ENCODE measurements around the gene KCNJ9.

Gene KCNJ9

DNA sequence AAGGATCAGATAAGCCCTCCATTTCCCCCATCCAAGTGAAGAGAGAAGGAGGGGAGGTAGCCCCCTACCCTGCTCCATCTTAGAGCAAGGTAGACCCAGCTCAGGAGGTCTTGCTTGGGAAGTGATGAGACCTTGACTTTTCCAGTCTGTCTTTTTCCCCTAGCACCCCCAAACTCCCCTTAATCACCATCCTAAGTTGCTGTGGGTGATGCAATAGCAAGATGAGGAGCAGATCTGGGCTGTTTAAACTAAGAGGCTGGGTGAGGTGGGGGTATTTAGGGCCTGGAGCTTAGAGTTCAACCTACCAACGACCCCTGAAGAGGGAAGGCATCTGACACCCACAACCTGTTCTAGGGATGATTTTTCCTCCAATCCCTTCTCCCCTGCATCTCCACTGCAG lies 36.0 kb downstream of the KCNJ9 start:
- DNase-seq = no peak
- Histone ChIP-seq H3K36me3 (replicated peaks) (no peaks in the 10 kb centered on the region), H3K4me3 (ENCODE audit: low read depth, low read length) (no peak overlapping the region), H3K27ac (no peak overlapping the region), H3K27me3 (replicated peaks) (peaks cover 36% of the 10 kb centered on the region)
- in situ Hi-C loops (cut with HindIII; ENCODE audit: low pct_ligation_motif_present, low sequenced_read_pairs) = no loop called here
- TF ChIP-seq, protein P1, sequence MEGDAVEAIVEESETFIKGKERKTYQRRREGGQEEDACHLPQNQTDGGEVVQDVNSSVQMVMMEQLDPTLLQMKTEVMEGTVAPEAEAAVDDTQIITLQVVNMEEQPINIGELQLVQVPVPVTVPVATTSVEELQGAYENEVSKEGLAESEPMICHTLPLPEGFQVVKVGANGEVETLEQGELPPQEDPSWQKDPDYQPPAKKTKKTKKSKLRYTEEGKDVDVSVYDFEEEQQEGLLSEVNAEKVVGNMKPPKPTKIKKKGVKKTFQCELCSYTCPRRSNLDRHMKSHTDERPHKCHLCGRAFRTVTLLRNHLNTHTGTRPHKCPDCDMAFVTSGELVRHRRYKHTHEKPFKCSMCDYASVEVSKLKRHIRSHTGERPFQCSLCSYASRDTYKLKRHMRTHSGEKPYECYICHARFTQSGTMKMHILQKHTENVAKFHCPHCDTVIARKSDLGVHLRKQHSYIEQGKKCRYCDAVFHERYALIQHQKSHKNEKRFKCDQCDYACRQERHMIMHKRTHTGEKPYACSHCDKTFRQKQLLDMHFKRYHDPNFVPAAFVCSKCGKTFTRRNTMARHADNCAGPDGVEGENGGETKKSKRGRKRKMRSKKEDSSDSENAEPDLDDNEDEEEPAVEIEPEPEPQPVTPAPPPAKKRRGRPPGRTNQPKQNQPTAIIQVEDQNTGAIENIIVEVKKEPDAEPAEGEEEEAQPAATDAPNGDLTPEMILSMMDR (IDR thresholded peaks at IDR 0.05; ENCODE audit: low read depth, low read length, missing control alignments) = no peak

DNA sequence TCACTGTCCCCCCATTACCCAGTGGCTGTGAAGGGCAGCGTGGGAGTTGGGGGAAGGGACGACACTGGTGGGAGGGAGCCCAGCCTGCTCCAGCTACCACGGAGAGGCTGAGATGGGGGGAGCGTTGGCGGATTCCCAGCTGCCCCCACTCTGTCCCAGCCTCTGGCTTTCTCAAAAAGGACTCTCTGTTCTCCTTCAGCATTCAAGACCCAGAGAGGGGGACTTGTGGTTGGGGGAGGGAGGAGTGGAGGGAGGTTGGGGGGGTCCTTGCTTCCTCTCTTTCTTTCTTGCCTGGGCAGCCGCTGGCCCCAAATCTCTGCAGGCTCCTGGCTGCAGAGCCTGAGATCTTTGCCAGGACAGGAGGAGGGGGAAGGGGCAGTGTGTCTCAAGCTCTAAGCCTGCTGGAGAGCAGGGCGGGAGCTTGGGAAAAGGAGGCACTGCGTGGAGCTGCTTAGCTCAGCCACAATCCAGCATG lies 36.4 kb downstream of the KCNJ9 start:
- TF ChIP-seq, protein P1 (IDR thresholded peaks at IDR 0.05; ENCODE audit: low read depth, low read length, missing control alignments) = no peak
- no peak for DNase-seq
- in situ Hi-C loops (cut with HindIII; ENCODE audit: low pct_ligation_motif_present, low sequenced_read_pairs) = no loop called here

DNA sequence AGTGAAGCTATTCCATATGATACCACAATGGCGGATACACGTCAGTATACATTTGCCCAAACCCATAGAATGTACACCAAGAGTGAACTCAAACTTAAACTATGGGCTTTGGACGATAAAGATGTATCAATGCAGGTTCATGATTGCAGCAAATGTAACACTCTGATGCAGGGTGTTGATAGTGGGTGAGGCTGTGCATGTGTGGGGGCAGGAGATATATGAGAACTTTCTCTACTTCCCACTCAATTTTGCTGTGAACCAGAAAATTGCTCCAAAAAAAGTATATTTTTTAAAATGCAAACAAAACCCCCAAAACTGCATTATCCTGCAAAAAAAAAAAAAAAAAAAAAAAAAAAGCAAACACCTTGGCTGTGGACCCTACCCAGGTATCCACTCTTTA lies 37.6 kb downstream of the KCNJ9 start:
- no peaks in the 10 kb centered on the region for H3K36me3 ChIP-seq (replicated peaks)
- H3K27ac ChIP-seq = no peak overlapping the region
- H3K27me3 ChIP-seq (replicated peaks) = peaks cover 32% of the 10 kb centered on the region
- DNase-seq = no peak
- H3K4me3 ChIP-seq (ENCODE audit: low read depth, low read length) = no peak overlapping the region
- in situ Hi-C loops (cut with HindIII; ENCODE audit: low pct_ligation_motif_present, low sequenced_read_pairs) = no loop called here
- TF ChIP-seq, protein P1 (IDR thresholded peaks at IDR 0.05; ENCODE audit: low read depth, low read length, missing control alignments) = no peak

More for the DNA sequence above, 36.4 kb downstream of the KCNJ9 start:
- Histone ChIP-seq H3K27ac (no peak overlapping the region), H3K27me3 (replicated peaks) (peaks cover 36% of the 10 kb centered on the region), H3K4me3 (ENCODE audit: low read depth, low read length) (no peak overlapping the region), H3K36me3 (replicated peaks) (no peaks in the 10 kb centered on the region)

DNA sequence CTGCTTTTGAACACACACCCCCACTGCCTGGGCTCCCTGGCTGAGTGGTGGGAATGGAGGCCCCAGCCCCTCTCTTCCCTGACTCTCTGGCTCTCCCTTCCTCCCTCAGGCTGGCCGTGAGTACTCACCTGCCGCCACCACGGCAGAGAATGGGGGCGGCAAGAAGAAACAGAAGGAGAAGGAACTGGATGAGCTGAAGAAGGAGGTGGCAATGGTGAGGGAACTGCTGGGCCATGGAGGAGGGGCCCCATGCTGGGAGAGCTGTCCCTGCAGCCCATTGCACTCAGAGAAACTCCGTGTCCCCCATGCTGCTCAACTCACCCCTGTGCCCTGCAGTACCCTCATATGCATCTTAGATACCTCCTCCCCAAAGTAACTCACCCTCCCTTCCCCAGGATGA lies 39.5 kb downstream of the KCNJ9 start:
- Histone ChIP-seq H3K36me3 (replicated peaks) (no peaks in the 10 kb centered on the region), H3K27ac (no peak overlapping the region), H3K27me3 (replicated peaks) (peaks cover 14% of the 10 kb centered on the region), H3K4me3 (ENCODE audit: low read depth, low read length) (no peak overlapping the region)
- no peak for DNase-seq
- in situ Hi-C loops (cut with HindIII; ENCODE audit: low pct_ligation_motif_present, low sequenced_read_pairs) = no loop called here
- TF ChIP-seq, protein P1 (IDR thresholded peaks at IDR 0.05; ENCODE audit: low read depth, low read length, missing control alignments) = no peak

DNA sequence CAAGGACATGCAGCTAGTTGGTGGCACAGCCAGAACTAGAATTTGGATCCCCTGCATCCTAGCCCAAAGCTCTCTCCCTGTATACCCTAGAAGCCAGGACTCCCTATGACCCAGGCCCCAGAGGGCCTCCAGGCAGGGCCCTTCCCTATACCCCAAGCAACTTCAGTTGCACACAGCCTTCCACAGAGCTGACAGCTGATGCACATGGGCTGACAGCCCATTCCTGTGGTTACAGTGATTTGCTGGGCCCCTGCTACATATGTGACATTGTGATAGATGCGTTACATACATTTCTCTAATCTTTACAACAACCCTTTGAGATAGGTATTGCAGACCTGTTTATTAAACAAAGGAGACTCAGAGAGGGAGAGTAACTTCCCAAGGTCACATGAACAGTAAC lies 40.0 kb downstream of the KCNJ9 start:
- TF ChIP-seq, protein P1 (IDR thresholded peaks at IDR 0.05; ENCODE audit: low read depth, low read length, missing control alignments) = no peak
- Histone ChIP-seq H3K27me3 (replicated peaks) (peaks cover 10% of the 10 kb centered on the region), H3K4me3 (ENCODE audit: low read depth, low read length) (no peak overlapping the region), H3K27ac (no peak overlapping the region), H3K36me3 (replicated peaks) (no peaks in the 10 kb centered on the region)
- in situ Hi-C loops (cut with HindIII; ENCODE audit: low pct_ligation_motif_present, low sequenced_read_pairs) = no loop called here
- DNase-seq = no peak

DNA sequence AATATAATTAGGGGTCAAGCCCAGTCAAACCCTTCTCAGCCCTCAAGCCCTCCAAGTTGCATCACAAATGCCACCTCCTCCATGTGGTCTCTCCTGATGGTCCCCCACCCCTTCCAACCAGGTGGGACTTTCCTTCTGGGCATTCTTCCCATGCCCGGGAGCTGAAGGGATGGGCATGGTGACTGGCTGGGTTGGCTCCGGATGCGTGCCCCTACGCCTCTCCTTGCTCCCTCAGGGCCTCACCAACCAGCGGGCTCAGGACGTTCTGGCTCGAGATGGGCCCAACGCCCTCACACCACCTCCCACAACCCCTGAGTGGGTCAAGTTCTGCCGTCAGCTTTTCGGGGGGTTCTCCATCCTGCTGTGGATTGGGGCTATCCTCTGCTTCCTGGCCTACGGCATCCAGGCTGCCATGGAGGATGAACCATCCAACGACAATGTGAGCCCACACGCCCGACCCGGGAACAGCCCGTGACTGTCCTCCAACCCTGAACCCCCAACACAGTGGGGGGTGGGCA lies 41.7 kb downstream of the KCNJ9 start:
- Histone ChIP-seq H3K36me3 (replicated peaks) (no peaks in the 10 kb centered on the region), H3K27me3 (replicated peaks) (peaks cover 2% of the 10 kb centered on the region), H3K27ac (no peak overlapping the region), H3K4me3 (ENCODE audit: low read depth, low read length) (no peak overlapping the region)
- no peak for DNase-seq
- TF ChIP-seq, protein P1 (IDR thresholded peaks at IDR 0.05; ENCODE audit: low read depth, low read length, missing control alignments) = no peak
- in situ Hi-C loops (cut with HindIII; ENCODE audit: low pct_ligation_motif_present, low sequenced_read_pairs) = no loop called here
